Mesenchymal stem cell (in vitro differentiated cells and primary cell): ENCODE results near the gene KIF1B.
A peak's percentile ranks its signal among the peaks of the same experiment; 100 is the strongest.

Experiments used
- DNase-seq: peaks from one replicate; pipeline ENCODE4 v3.0.0-alpha.2; 2013
- H2AFZ ChIP-seq: one replicate; pipeline ENCODE4 v1.6.1; 2013; ENCODE audit warnings: low read depth, mild to moderate bottlenecking, control low read depth, inconsistent platforms, low read length, moderate library complexity
- H2AK5ac ChIP-seq: 2 replicates; pipeline ENCODE4 v1.6.1; 2013; ENCODE audit warnings: low read length, moderate library complexity, mild to moderate bottlenecking, inconsistent platforms; ENCODE audit not compliant: severe bottlenecking
- H2BK120ac ChIP-seq: one replicate; pipeline ENCODE4 v1.6.1; 2013; ENCODE audit warnings: low read depth, mild to moderate bottlenecking, inconsistent platforms, low read length, moderate library complexity
- H2BK12ac ChIP-seq, 2 experiments: one replicate each; pipeline ENCODE4 v1.6.1; 2013; ENCODE audit warnings: inconsistent platforms in 2 of 2, low read length in 2 of 2, mild to moderate bottlenecking in 2 of 2, moderate library complexity in 2 of 2, control low read depth in 1 of 2
- H2BK15ac ChIP-seq: one replicate; pipeline ENCODE4 v1.6.1; 2013; ENCODE audit warnings: mild to moderate bottlenecking, low read depth, inconsistent platforms; ENCODE audit not compliant: poor library complexity, severe bottlenecking
- H2BK5ac ChIP-seq: 2 replicates; pipeline ENCODE4 v1.6.1; 2013; ENCODE audit warnings: low read depth, mild to moderate bottlenecking, low read length, control low read depth, inconsistent platforms; ENCODE audit not compliant: poor library complexity, severe bottlenecking
- H3K14ac ChIP-seq, 2 experiments: one replicate each; pipeline ENCODE4 v1.6.1; 2013; ENCODE audit warnings: inconsistent platforms in 2 of 2, low read length in 2 of 2, control low read depth in 1 of 2, mild to moderate bottlenecking in 1 of 2, moderate library complexity in 1 of 2
- H3K18ac ChIP-seq, 2 experiments: one replicate each; pipeline ENCODE4 v1.6.1; 2013; ENCODE audit warnings: inconsistent platforms in 2 of 2, low read length in 2 of 2, control low read depth in 1 of 2, low read depth in 1 of 2, mild to moderate bottlenecking in 1 of 2
- H3K23ac ChIP-seq, 2 experiments: one replicate each; pipeline ENCODE4 v1.6.1; 2013; ENCODE audit warnings: inconsistent platforms in 2 of 2, low read length in 2 of 2, mild to moderate bottlenecking in 2 of 2, moderate library complexity in 2 of 2, control low read depth in 1 of 2
- H3K27ac ChIP-seq: 2 replicates; pipeline ENCODE4 v1.5.1; 2013; ENCODE audit warnings: mild to moderate bottlenecking, moderate library complexity, low read length, control low read depth, inconsistent platforms; ENCODE audit not compliant: poor library complexity, severe bottlenecking
- H3K27me3 ChIP-seq, 2 experiments: 2 replicates each; pipeline versions ENCODE4 v1.6.1 to v1.7.0; 2013; ENCODE audit warnings: low read length in 2 of 2, mild to moderate bottlenecking in 2 of 2, moderate library complexity in 2 of 2, control low read depth in 1 of 2, inconsistent platforms in 1 of 2; ENCODE audit not compliant: control insufficient read depth in 1 of 2, insufficient read depth in 1 of 2
- H3K36me3 ChIP-seq, 2 experiments: 2 replicates each; pipeline versions ENCODE4 v1.6.1 to v1.7.0; 2013; ENCODE audit warnings: low read length in 2 of 2, control low read depth in 1 of 2, inconsistent platforms in 1 of 2, low read depth in 1 of 2, mild to moderate bottlenecking in 1 of 2; ENCODE audit not compliant: insufficient read depth in 2 of 2, control insufficient read depth in 1 of 2
- H3K4ac ChIP-seq, 2 experiments: one replicate each; pipeline ENCODE4 v1.6.1; 2013; ENCODE audit warnings: inconsistent platforms in 2 of 2, low read length in 2 of 2, mild to moderate bottlenecking in 2 of 2, moderate library complexity in 2 of 2, control low read depth in 1 of 2, low read depth in 1 of 2
- H3K4me1 ChIP-seq: 2 replicates; pipeline ENCODE4 v1.6.1; 2013; ENCODE audit warnings: low read depth, low read length, control low read depth; ENCODE audit not compliant: control insufficient read depth, insufficient read depth
- H3K4me2 ChIP-seq: 2 replicates; pipeline ENCODE4 v1.6.1; 2013; ENCODE audit warnings: low read length, mild to moderate bottlenecking, inconsistent platforms; ENCODE audit not compliant: poor library complexity, severe bottlenecking
- H3K4me3 ChIP-seq, 2 experiments: 2 replicates each; pipeline versions ENCODE4 v1.5.1 to v1.7.0; 2013; ENCODE audit warnings: low read length in 2 of 2, mild to moderate bottlenecking in 2 of 2, control low read depth in 1 of 2, low read depth in 1 of 2; ENCODE audit not compliant: insufficient read depth in 1 of 2
- H3K79me1 ChIP-seq: replicated peaks from 2 replicates; pipeline ENCODE4 v1.6.1; 2013; ENCODE audit warnings: mild to moderate bottlenecking, control low read depth, low read length, inconsistent platforms; ENCODE audit not compliant: poor library complexity, severe bottlenecking
- H3K9ac ChIP-seq: 2 replicates; pipeline ENCODE4 v1.7.0; 2013; ENCODE audit warnings: mild to moderate bottlenecking, low read length, moderate library complexity
- H3K9me3 ChIP-seq: 2 replicates; pipeline ENCODE4 v1.7.0; 2013; ENCODE audit warnings: mild to moderate bottlenecking, low read length; ENCODE audit not compliant: control insufficient read depth
- H4K8ac ChIP-seq: one replicate; pipeline ENCODE4 v1.6.1; 2013; ENCODE audit warnings: inconsistent platforms, mild to moderate bottlenecking, low read length, moderate library complexity
- H4K91ac ChIP-seq: one replicate; pipeline ENCODE4 v1.6.1; 2013; ENCODE audit warnings: mild to moderate bottlenecking, low read length, inconsistent platforms
- WGBS: methylation state at CpG from one replicate; pipeline ENCODE4 v1.1.7; 2013; ENCODE audit warnings: mixed read lengths; 5-methylcytosine and 5-hydroxymethylcytosine counted together

Gene KIF1B

GRCh38 chr1:10292188-10292587 lies 81.8 kb downstream of the KIF1B start:
- Histone ChIP-seq H2BK12ac (no peak overlapping the region), H3K4me1 (peaks cover 5% of the 10 kb centered on the region), H2BK15ac (no peak overlapping the region), H3K4ac (no peak overlapping the region), H3K23ac (no peak overlapping the region), H2AK5ac (no peak overlapping the region), H3K14ac (no peak overlapping the region), H2BK5ac (no peak overlapping the region), H3K9me3 (no peaks in the 10 kb centered on the region), H3K36me3 (peaks cover 14 to 89% of the 10 kb centered on the region in 2 experiments), H2BK120ac (no peak overlapping the region), H3K27me3 (no peaks in the 10 kb centered on the region), H3K79me1 (peaks cover 4% of the 10 kb centered on the region), H2AFZ (no peak overlapping the region), H4K91ac (no peak overlapping the region), H3K27ac (no peak overlapping the region), H3K4me3 (peak overlapping the region in 1 of 2 experiments; percentile 11), H3K9ac (peak overlapping the region; percentile 44), H3K18ac (no peak overlapping the region), H3K4me2 (no peak overlapping the region), H4K8ac (no peak overlapping the region)
- DNase-seq = peak; percentile 16
- WGBS = 100% methylated on average over 1 of the region's 2 CpGs

DNA sequence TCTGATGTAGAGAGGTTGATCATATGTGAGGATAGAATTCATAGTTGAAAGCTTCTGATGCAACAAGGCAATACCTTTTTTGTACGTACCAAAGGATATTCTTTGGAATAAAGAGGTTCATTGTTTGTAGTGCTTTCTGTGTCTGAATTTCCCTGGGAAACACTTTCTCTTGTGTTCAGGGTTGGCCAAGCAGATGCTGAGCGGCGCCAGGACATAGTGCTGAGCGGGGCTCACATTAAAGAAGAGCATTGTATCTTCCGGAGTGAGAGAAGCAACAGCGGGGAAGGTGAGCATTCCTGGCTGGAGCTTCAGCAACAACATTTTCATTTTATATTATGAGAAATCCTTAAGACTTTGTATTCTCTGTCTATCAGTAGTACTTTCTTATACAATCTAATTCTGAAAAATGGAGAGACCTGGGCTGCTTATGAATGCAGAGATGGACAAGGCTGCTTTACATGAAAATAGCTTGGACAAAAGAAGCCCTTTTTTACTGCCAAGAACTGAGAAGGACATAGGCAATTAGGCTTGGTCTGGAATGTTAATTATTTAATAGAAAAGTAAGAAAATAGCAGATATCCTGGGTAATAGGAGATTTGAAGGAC lies 85.2 kb downstream of the KIF1B start:
- Histone ChIP-seq H3K4me3 (no peak overlapping the region), H2BK12ac (no peak overlapping the region), H3K14ac (no peak overlapping the region), H3K79me1 (peaks cover 4% of the 10 kb centered on the region), H4K8ac (no peak overlapping the region), H3K4me1 (no peaks in the 10 kb centered on the region), H3K27me3 (no peaks in the 10 kb centered on the region), H3K4ac (no peak overlapping the region), H2AK5ac (no peak overlapping the region), H2BK5ac (no peak overlapping the region), H2AFZ (no peak overlapping the region), H3K36me3 (peaks cover 13 to 90% of the 10 kb centered on the region in 2 experiments), H3K9ac (no peak overlapping the region), H3K4me2 (no peak overlapping the region), H2BK120ac (no peak overlapping the region), H3K27ac (no peak overlapping the region), H2BK15ac (no peak overlapping the region), H4K91ac (no peak overlapping the region), H3K18ac (no peak overlapping the region), H3K9me3 (no peaks in the 10 kb centered on the region), H3K23ac (no peak overlapping the region)
- 100% methylated on average over 4 of the region's 6 CpGs for WGBS
- no peak for DNase-seq

GRCh38 chr1:10299151-10299550 lies 88.8 kb downstream of the KIF1B start:
- Histone ChIP-seq H2BK120ac (no peak overlapping the region), H3K4me2 (no peak overlapping the region), H3K9me3 (no peaks in the 10 kb centered on the region), H2AK5ac (no peak overlapping the region), H3K4me3 (no peak overlapping the region), H3K23ac (no peak overlapping the region), H3K79me1 (peaks cover 16% of the 10 kb centered on the region), H4K91ac (no peak overlapping the region), H3K18ac (no peak overlapping the region), H3K4me1 (no peaks in the 10 kb centered on the region), H2BK5ac (no peak overlapping the region), H2BK12ac (no peak overlapping the region), H3K9ac (no peak overlapping the region), H2AFZ (no peak overlapping the region), H3K27ac (no peak overlapping the region), H3K14ac (no peak overlapping the region), H3K27me3 (no peaks in the 10 kb centered on the region), H2BK15ac (no peak overlapping the region), H3K36me3 (peaks cover 21 to 90% of the 10 kb centered on the region in 2 experiments), H4K8ac (no peak overlapping the region), H3K4ac (no peak overlapping the region)
- DNase-seq = peak; percentile 24
- WGBS = 88% methylated on average over 1 of the region's 1 CpG

DNA sequence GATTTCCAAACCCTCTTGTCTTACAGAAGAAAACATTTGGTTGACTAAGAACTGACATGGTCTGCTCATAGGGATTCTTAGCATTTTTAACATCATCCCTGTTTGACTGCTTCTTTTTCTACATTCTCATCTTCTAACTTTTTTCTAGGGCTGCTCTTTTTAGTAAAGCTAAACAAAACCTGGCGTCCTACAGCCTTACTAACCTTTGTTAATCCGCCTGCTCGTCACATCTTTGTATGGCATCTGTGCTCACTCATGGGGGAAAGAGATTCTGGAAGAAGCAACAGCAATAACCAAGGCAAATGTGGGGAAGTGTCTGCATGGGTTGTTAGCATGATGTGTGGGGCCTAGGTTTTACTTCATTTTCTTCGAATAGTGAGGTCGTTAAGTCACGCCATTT lies 92.0 kb downstream of the KIF1B start:
- Histone ChIP-seq H3K4me2 (no peak overlapping the region), H3K36me3 (peaks cover 19 to 80% of the 10 kb centered on the region in 2 experiments), H3K14ac (no peak overlapping the region), H3K23ac (no peak overlapping the region), H2AFZ (no peak overlapping the region), H3K4me3 (no peak overlapping the region), H4K91ac (no peak overlapping the region), H3K4me1 (no peaks in the 10 kb centered on the region), H3K4ac (no peak overlapping the region), H3K27ac (no peak overlapping the region), H2BK15ac (no peak overlapping the region), H4K8ac (no peak overlapping the region), H3K9ac (no peak overlapping the region), H2BK5ac (no peak overlapping the region), H3K9me3 (no peaks in the 10 kb centered on the region), H2AK5ac (no peak overlapping the region), H2BK12ac (no peak overlapping the region), H2BK120ac (no peak overlapping the region), H3K79me1 (peaks cover 19% of the 10 kb centered on the region), H3K27me3 (no peaks in the 10 kb centered on the region), H3K18ac (no peak overlapping the region)
- 98% methylated on average over 6 of the region's 6 CpGs for WGBS
- DNase-seq = no peak
